Mucosa of descending colon (tissue), 3 donors: ENCODE measurements around the gene RNF8. TPM values are rescaled to one million over a fixed set of nuclear protein-coding genes. Genes with fewer than 3 reads are reported as not detected.

Experiments used
- ATAC-seq: fragments of 200-7000 bp; cut with Tn5 transposase; one replicate; pipeline ENCODE4 v1.9.1; 2020; ENCODE audit warnings: mild to moderate bottlenecking, moderate library complexity
- DNase-seq, 3 donors: peaks; one replicate each; pipeline ENCODE4 v3.0.0-alpha.2; 2020
- H3K36me3 ChIP-seq: fragments of 200-600 bp; one replicate; pipeline ENCODE4 v1.8.0; 2021; ENCODE audit warnings: low read depth, mild to moderate bottlenecking
- H3K4me1 ChIP-seq: fragments of 200-600 bp; one replicate; pipeline ENCODE4 v1.8.0; 2021; ENCODE audit warnings: low read depth, mild to moderate bottlenecking
- H3K4me3 ChIP-seq: fragments of 200-600 bp; one replicate; pipeline ENCODE4 v1.8.0; 2021; ENCODE audit warnings: mild to moderate bottlenecking
- H3K9me3 ChIP-seq: fragments of 200-600 bp; one replicate; pipeline ENCODE4 v1.8.0; 2021; ENCODE audit warnings: mild to moderate bottlenecking
- CTCF ChIP-seq: fragments of 200-600 bp; IDR thresholded peaks from one replicate; pipeline ENCODE4 v1.8.0; 2022; ENCODE audit warnings: antibody characterized with exemption, mild to moderate bottlenecking
- intact Hi-C, 2 donors: fragments of 100-400 bp; cut with DNase I in 1 of 2; cut with micrococcal nuclease in 1 of 2; formaldehyde crosslinking; loops; one replicate each; pipeline versions ENCODE4 v1.11.0 to v1.11.1; 2022; cut with DNase I, micrococcal nuclease
- total RNA-seq, 3 donors: library from RNA; stranded (reverse); fragmentation: NEBNext Ultra II Directional in 2 of 3; extraction: Animal tissue kit (Norgen Biotek cat#: 25700) in 2 of 3; gene quantifications; one replicate each; pipeline versions ENCODE4 v1.2.1 to v1.2.4, GENCODE V29; 2021 to 2023
- donor health status: DM: no; HTN: no; CAD: no; lungs with moderate emphysema.
- donor health status: DM: no; HTN: no; CAD: no.
- donor health status: DM: no; HTN: yes; CAD: no.

RNF8 gene
- total RNA-seq, 3 donors from 2014 or later: 11.2 to 16.3 (median 11.4) TPM

GRCh38 chr6:37417393-37417792 lies 63.6 kb downstream of the RNF8 start:
- H3K36me3 ChIP-seq: no peaks in the 10 kb centered on the region
- no peaks in the 10 kb centered on the region for H3K9me3 ChIP-seq
- H3K4me3 ChIP-seq: no peak overlapping the region
- no peak for TF ChIP-seq CTCF
- H3K4me1 ChIP-seq: peaks cover 2% of the 10 kb centered on the region
- ATAC-seq (no peak), DNase-seq (no peak)
- intact Hi-C loops: no loop called here

GRCh38 chr6:37418722-37419121 lies 64.9 kb downstream of the RNF8 start:
- no peak for DNase-seq
- Histone ChIP-seq H3K4me1 (peaks cover 2% of the 10 kb centered on the region), H3K9me3 (no peaks in the 10 kb centered on the region), H3K36me3 (no peaks in the 10 kb centered on the region), H3K4me3 (no peak overlapping the region)
- TF ChIP-seq CTCF: no peak
- intact Hi-C loops: no loop called here
- ATAC-seq: peak; percentile 50

- H3K4me1 ChIP-seq: no peaks in the 10 kb centered on the region
- intact Hi-C loops: no loop called here
- ATAC-seq (no peak), DNase-seq (no peak)
- TF ChIP-seq CTCF: no peak
- no peaks in the 10 kb centered on the region for H3K9me3 ChIP-seq
- H3K4me3 ChIP-seq: no peak overlapping the region
- H3K36me3 ChIP-seq: no peaks in the 10 kb centered on the region
Observed at GRCh38 chr6:37426058-37426944, 72.5 kb downstream of the RNF8 start.

DNA sequence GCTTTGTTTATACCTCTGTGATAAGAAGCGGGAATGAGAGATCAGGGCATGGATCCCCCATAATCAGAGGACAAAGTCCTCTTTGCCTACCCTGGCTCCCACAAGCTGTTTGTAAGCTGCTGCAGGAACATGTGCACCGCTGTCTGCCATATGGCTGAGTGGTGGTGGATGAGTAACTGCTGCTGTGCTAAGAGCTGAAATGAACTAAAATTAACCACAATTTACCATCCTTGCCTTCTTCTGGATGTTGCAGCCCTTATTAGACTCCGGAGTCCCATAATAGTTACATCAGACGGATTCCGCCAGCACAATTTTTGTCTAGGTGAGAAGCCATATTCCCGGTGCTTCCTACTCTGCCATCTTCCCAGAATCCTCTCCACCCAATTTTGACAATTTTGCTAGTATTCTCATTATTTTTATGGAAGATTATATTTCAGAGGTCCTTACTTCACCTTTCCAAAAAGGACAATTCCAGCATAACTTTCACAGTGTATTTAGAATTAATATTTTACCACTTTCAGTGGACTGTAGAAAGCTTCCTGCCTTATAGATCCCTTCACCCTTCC lies 73.2 kb downstream of the RNF8 start:
- H3K4me1 ChIP-seq: no peaks in the 10 kb centered on the region
- H3K4me3 ChIP-seq: no peak overlapping the region
- H3K36me3 ChIP-seq: no peaks in the 10 kb centered on the region
- ATAC-seq: no peak
- intact Hi-C loops: no loop called here
- no peak for DNase-seq
- TF ChIP-seq CTCF: no peak
- H3K9me3 ChIP-seq: no peaks in the 10 kb centered on the region

GRCh38 chr6:37429352-37429750 lies 75.6 kb downstream of the RNF8 start:
- DNase-seq: no peak
- intact Hi-C loops: no loop called here
- Histone ChIP-seq H3K9me3 (no peaks in the 10 kb centered on the region), H3K4me3 (no peak overlapping the region), H3K36me3 (no peaks in the 10 kb centered on the region), H3K4me1 (peaks cover 15% of the 10 kb centered on the region)
- ATAC-seq: no peak
- no peak for TF ChIP-seq CTCF
